ENCODE data around the gene VTA1.

DNA sequence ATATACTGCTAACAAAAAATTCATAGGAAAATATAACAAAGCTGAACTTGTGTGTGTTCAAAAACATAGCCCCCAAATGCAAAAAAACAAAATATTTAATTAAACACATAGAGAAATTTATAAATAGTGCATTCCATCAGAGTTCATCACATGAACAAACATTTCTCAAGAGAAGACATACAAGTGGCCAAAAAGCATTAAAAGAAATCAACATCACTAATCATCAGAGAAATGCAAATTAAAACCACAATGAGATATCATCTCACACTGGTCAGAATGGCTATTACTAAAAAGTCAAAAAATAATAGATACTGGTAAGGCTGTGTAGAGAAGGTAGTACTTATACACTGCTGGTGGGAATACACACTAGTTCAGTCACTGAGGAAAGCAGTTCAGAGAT, 115.2 kb downstream of the VTA1 start:
- no peak for TF ChIP-seq EZH2phosphoT487 (IDR thresholded peaks at IDR 0.05; ENCODE audit: borderline replicate concordance)
- TF ChIP-seq, protein P1, sequence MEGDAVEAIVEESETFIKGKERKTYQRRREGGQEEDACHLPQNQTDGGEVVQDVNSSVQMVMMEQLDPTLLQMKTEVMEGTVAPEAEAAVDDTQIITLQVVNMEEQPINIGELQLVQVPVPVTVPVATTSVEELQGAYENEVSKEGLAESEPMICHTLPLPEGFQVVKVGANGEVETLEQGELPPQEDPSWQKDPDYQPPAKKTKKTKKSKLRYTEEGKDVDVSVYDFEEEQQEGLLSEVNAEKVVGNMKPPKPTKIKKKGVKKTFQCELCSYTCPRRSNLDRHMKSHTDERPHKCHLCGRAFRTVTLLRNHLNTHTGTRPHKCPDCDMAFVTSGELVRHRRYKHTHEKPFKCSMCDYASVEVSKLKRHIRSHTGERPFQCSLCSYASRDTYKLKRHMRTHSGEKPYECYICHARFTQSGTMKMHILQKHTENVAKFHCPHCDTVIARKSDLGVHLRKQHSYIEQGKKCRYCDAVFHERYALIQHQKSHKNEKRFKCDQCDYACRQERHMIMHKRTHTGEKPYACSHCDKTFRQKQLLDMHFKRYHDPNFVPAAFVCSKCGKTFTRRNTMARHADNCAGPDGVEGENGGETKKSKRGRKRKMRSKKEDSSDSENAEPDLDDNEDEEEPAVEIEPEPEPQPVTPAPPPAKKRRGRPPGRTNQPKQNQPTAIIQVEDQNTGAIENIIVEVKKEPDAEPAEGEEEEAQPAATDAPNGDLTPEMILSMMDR (conservative IDR thresholded peaks at IDR 0.05; ENCODE audit: low read length): no peak
